Panc1 (cell line): ENCODE measurements around the gene EEIG2. TPM values are rescaled to one million over a fixed set of nuclear protein-coding genes. Genes with fewer than 3 reads are reported as not detected.

ENCODE experiments used
- ATAC-seq: fragments of 200-7000 bp; cut with Tn5 transposase; 2 replicates; pipeline ENCODE4 v1.9.1; 2020; ENCODE audit warnings: mild to moderate bottlenecking, moderate library complexity
- BruUV-seq: library from RNA; stranded (reverse); fragments of 400-500 nt; replicated peaks from 2 replicates; lab custom pipeline; 2021; lab: Mats Ljungman, UMichigan
- CTCF ChIA-PET: fragments of 300-600 bp; sonication (Branson Sonifier 250); formaldehyde crosslinking; loops from one replicate; lab custom pipeline; 2022; ENCODE audit warnings: antibody characterized with exemption; lab: Charles Lee
- POLR2A ChIA-PET: fragments of 300-600 bp; sonication (Branson Sonifier 250); formaldehyde crosslinking; loops from one replicate; lab custom pipeline; 2022; ENCODE audit warnings: antibody characterized with exemption; lab: Charles Lee
- DNase-seq: peaks from one replicate; pipeline ENCODE4 v3.0.0-alpha.2; 2010; ENCODE audit warnings: low read depth, low spot score
- H3K27ac ChIP-seq: 2 replicates; pipeline ENCODE4 v1.5.1; 2011; ENCODE audit warnings: mild to moderate bottlenecking, low read length, inconsistent platforms
- H3K27me3 ChIP-seq: fragments of 200-500 bp; sonication (Bioruptor generic); 2 replicates; pipeline ENCODE4 v1.6.0; 2014; ENCODE audit warnings: low read length, inconsistent platforms; ENCODE audit not compliant: control insufficient read depth, insufficient read depth
- H3K36me3 ChIP-seq: fragments of 200-500 bp; sonication (Bioruptor generic); 2 replicates; pipeline ENCODE4 v1.5.1; 2014; ENCODE audit warnings: inconsistent platforms, mild to moderate bottlenecking, low read length, moderate library complexity; ENCODE audit not compliant: control insufficient read depth, insufficient read depth
- H3K4me1 ChIP-seq: 2 replicates; pipeline ENCODE4 v1.5.1; 2011; ENCODE audit warnings: inconsistent platforms, mild to moderate bottlenecking, low read length, moderate library complexity; ENCODE audit not compliant: control insufficient read depth, insufficient read depth
- H3K4me3 ChIP-seq, 2 experiments: 2 replicates each; pipeline ENCODE4 v1.5.1; 2011 to 2012; ENCODE audit warnings: low read depth in 2 of 2, low read length in 2 of 2, mild to moderate bottlenecking in 2 of 2, inconsistent platforms in 1 of 2, moderate library complexity in 1 of 2
- H3K9me3 ChIP-seq: fragments of 200-500 bp; sonication (Bioruptor generic); 2 replicates; pipeline ENCODE4 v1.5.1; 2014; ENCODE audit warnings: low read depth, mild to moderate bottlenecking, inconsistent platforms, low read length, moderate library complexity; ENCODE audit not compliant: control insufficient read depth, insufficient read depth
- POLR2AphosphoS5 ChIP-seq: IDR thresholded peaks from 2 replicates; pipeline ENCODE4 v1.6.1; 2012; ENCODE audit warnings: mild to moderate bottlenecking, low read depth, low read length, moderate library complexity
- SIN3A ChIP-seq: IDR thresholded peaks from 2 replicates; pipeline ENCODE4 v1.6.1; 2012; ENCODE audit warnings: low read depth, mild to moderate bottlenecking, low read length, moderate library complexity, borderline replicate concordance; ENCODE audit not compliant: insufficient read depth
- TCF7L2 ChIP-seq: IDR thresholded peaks from 2 replicates; pipeline ENCODE4 v1.6.1; 2011; ENCODE audit warnings: mild to moderate bottlenecking, low read depth, low read length, inconsistent platforms
- in situ Hi-C: cut with HindIII; loops from 2 replicates; pipeline ENCODE4 v1.10.0; 2016; ENCODE audit warnings: low sequenced_read_pairs, low pct_unique_long_range_greater_than_20kb
- intact Hi-C: fragments of 100-400 bp; cut with micrococcal nuclease; formaldehyde crosslinking; loops from one replicate; pipeline ENCODE4 v1.10.0; 2022; ENCODE audit not compliant: unreplicated experiment
- total RNA-seq: library from RNA; stranded (reverse); gene quantifications from one replicate; pipeline ENCODE4 v1.2.1, GENCODE V29; 2021; ENCODE audit not compliant: unreplicated experiment
- TF ChIP-seq, protein P1 (sequence below), 2 experiments: IDR thresholded peaks; 2 replicates each; pipeline ENCODE4 v1.6.1; 2011 to 2012; ENCODE audit warnings: low read depth in 2 of 2, control low read depth in 1 of 2, low read length in 1 of 2, mild to moderate bottlenecking in 1 of 2, moderate library complexity in 1 of 2; ENCODE audit not compliant: insufficient read depth in 1 of 2
- TF ChIP-seq, protein P2 (sequence below): fragments of 450-650 bp; IDR thresholded peaks from 2 replicates; pipeline ENCODE4 v1.5.1; 2017; ENCODE audit warnings: mild to moderate bottlenecking

Gene EEIG2
- total RNA-seq, 1 experiment from 2014 or later, result 5.4 TPM

DNA sequence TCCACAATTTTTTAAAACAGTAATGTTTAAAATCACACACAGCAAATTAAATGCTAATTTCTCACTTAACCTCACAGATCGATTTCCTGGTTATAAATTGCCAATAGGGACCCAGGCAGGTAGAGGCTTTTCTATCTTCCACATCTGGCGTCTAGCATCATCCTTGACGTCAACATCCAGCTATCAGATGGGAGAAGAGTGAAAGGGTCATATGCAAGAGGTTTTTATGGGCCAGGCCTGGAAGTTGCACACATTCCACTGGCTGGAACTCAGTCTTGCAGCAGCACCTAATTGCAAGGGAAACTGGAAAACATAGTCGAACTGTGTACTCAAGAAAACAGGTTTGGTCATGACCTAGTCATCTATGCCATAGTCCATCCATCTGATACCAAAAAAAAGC lies 6.0 kb upstream of the EEIG2 start:
- ChIA-PET POLR2A (no interaction called here), CTCF (no interaction called here)
- no TSS peak for BruUV-seq

DNA sequence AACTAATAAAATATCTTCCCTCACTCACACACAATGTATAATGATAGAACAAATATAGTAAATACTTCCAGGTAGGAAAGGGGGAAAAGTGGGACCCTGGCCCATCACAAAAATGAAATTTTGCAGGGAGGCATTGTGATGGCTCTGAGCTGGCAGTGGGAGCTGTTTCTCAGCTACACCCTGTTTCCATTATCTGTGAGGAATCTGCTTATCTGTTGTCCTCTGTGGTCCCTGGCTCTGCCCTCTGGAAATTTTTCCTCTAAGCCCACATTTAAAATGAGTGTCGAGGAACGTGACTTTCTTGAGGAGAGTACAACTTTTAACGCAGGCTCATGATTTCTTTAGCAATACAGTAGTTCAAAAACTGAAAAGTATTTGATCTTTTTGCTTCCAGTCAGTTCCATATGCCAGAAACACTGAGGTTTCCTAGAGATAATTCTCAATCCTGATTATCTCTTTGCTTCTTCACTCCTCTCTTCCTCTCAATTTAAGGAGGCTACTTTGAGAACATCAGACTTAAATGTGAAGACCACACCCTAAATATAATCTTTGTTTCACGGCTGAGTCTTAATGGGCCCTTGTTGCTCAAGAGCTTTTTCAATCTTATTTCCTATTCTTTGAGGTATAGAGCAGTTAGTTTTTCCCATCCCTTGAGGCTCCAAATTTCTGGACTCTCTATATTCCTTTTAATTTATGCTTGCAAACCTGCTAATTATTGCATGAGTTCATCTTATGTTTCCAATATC lies 5.0 kb upstream of the EEIG2 start:
- H3K27me3 ChIP-seq, result no peaks in the 10 kb centered on the region
- no peak for TF ChIP-seq SIN3A
- TF ChIP-seq, protein P1, sequence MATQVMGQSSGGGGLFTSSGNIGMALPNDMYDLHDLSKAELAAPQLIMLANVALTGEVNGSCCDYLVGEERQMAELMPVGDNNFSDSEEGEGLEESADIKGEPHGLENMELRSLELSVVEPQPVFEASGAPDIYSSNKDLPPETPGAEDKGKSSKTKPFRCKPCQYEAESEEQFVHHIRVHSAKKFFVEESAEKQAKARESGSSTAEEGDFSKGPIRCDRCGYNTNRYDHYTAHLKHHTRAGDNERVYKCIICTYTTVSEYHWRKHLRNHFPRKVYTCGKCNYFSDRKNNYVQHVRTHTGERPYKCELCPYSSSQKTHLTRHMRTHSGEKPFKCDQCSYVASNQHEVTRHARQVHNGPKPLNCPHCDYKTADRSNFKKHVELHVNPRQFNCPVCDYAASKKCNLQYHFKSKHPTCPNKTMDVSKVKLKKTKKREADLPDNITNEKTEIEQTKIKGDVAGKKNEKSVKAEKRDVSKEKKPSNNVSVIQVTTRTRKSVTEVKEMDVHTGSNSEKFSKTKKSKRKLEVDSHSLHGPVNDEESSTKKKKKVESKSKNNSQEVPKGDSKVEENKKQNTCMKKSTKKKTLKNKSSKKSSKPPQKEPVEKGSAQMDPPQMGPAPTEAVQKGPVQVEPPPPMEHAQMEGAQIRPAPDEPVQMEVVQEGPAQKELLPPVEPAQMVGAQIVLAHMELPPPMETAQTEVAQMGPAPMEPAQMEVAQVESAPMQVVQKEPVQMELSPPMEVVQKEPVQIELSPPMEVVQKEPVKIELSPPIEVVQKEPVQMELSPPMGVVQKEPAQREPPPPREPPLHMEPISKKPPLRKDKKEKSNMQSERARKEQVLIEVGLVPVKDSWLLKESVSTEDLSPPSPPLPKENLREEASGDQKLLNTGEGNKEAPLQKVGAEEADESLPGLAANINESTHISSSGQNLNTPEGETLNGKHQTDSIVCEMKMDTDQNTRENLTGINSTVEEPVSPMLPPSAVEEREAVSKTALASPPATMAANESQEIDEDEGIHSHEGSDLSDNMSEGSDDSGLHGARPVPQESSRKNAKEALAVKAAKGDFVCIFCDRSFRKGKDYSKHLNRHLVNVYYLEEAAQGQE (IDR thresholded peaks at IDR 0.05; ENCODE audit: insufficient read depth in 1 of 2, low read depth in 2 of 2, low read length in 1 of 2), result no peak
- no peak for TF ChIP-seq TCF7L2
- TF ChIP-seq, protein P2, sequence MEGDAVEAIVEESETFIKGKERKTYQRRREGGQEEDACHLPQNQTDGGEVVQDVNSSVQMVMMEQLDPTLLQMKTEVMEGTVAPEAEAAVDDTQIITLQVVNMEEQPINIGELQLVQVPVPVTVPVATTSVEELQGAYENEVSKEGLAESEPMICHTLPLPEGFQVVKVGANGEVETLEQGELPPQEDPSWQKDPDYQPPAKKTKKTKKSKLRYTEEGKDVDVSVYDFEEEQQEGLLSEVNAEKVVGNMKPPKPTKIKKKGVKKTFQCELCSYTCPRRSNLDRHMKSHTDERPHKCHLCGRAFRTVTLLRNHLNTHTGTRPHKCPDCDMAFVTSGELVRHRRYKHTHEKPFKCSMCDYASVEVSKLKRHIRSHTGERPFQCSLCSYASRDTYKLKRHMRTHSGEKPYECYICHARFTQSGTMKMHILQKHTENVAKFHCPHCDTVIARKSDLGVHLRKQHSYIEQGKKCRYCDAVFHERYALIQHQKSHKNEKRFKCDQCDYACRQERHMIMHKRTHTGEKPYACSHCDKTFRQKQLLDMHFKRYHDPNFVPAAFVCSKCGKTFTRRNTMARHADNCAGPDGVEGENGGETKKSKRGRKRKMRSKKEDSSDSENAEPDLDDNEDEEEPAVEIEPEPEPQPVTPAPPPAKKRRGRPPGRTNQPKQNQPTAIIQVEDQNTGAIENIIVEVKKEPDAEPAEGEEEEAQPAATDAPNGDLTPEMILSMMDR, result no peak
- no peak for TF ChIP-seq POLR2AphosphoS5
- no peaks in the 10 kb centered on the region for H3K9me3 ChIP-seq
- H3K4me3 ChIP-seq, result no peak overlapping the region
- no TSS peak for BruUV-seq
- in situ Hi-C loops (no loop called here), intact Hi-C loops (no loop called here)
- H3K36me3 ChIP-seq, result no peaks in the 10 kb centered on the region
- H3K27ac ChIP-seq, result no peak overlapping the region
- no peaks in the 10 kb centered on the region for H3K4me1 ChIP-seq
- CTCF ChIA-PET, result no interaction called here
- ATAC-seq (no peak), DNase-seq (no peak)
- POLR2A ChIA-PET, result no interaction called here

More for the DNA sequence above, 6.0 kb upstream of the EEIG2 start:
- Histone ChIP-seq H3K9me3 (no peaks in the 10 kb centered on the region), H3K4me1 (no peaks in the 10 kb centered on the region), H3K4me3 (no peak overlapping the region), H3K27ac (no peak overlapping the region), H3K27me3 (no peaks in the 10 kb centered on the region), H3K36me3 (no peaks in the 10 kb centered on the region)
- intact Hi-C loops, result no loop called here
- in situ Hi-C loops, result no loop called here
- DNase-seq (no peak), ATAC-seq (no peak)
- TF ChIP-seq POLR2AphosphoS5, result no peak
- TF ChIP-seq, protein P1 (IDR thresholded peaks at IDR 0.05; ENCODE audit: insufficient read depth in 1 of 2, low read depth in 2 of 2, low read length in 1 of 2), result no peak
- TF ChIP-seq SIN3A, result no peak
- no peak for TF ChIP-seq TCF7L2
- TF ChIP-seq, protein P2, result no peak
